ENCODE data around the gene PRKG1. TPM values are rescaled to one million over a fixed set of nuclear protein-coding genes. Genes with fewer than 3 reads are reported as not detected.

The PRKG1 gene
- total and polyA plus RNA-seq, 2 donors (not counting 1 experiment from before 2014, with no cell fraction given) = not detected

DNA sequence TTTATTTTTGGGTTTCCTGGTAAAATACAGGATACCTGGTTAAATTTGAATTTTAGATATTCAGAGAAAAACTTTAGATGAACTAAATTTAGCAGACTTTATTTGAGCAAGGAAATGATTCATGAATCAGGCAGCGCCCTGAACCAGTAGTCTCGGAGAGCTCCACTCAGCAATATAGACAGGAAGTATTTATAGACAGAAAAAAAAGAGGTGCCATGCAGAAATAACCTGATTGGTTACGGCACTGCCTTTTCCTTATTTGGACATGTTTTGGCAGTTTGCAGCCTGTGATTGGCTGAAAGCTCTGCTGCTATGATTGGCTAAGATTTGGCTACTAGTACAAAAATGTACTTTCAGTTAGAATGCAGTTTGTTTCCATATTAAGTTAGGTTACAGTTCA, 1041.5 kb downstream of the PRKG1 start:
- DNase-seq (no peak), ATAC-seq (ENCODE audit: low read depth) (no peak)
- Mint-ChIP-seq H3K27me3 (no peaks in the 10 kb centered on the region), H3K9me3 (ENCODE audit: insufficient read depth) (no peaks in the 10 kb centered on the region), H3K4me1 (no peaks in the 10 kb centered on the region), H3K27ac (no peak overlapping the region), H3K4me3 (no peak overlapping the region)
- Histone ChIP-seq H3K9me3 (ENCODE audit: control extremely low read depth in 1 of 3, control insufficient read depth in 2 of 3, insufficient read depth in 1 of 3, low read length in 2 of 3) (peaks cover 0 to 2% (median 0%) of the 10 kb centered on the region in 3 donors), H3K36me3 (replicated peaks in 1 of 2; ENCODE audit: control extremely low read depth in 1 of 2, control insufficient read depth in 1 of 2, extremely low read depth in 1 of 2, insufficient read depth in 2 of 2, low read length in 1 of 2) (no peaks in the 10 kb centered on the region), H3K4me3 (ENCODE audit: control extremely low read depth in 1 of 5, extremely low read depth in 1 of 5, insufficient read depth in 1 of 5, low read depth in 2 of 5, low read length in 4 of 5) (no peak overlapping the region), H3K79me2 (ENCODE audit: control insufficient read depth, insufficient read depth, low read length) (no peaks in the 10 kb centered on the region), H4K20me1 (ENCODE audit: control insufficient read depth, insufficient read depth, low read length, poor library complexity, severe bottlenecking) (no peaks in the 10 kb centered on the region), H3K4me2 (replicated peaks; ENCODE audit: low read depth, low read length, poor library complexity, severe bottlenecking) (no peak overlapping the region), H2AFZ (ENCODE audit: insufficient read depth, low read depth, low read length, poor library complexity, severe bottlenecking) (no peak overlapping the region), H3K27me3 (replicated peaks in 1 of 4; ENCODE audit: control extremely low read depth in 1 of 4, control insufficient read depth in 3 of 4, insufficient read depth in 4 of 4, low read length in 3 of 4) (no peaks in the 10 kb centered on the region), H3K4me1 (ENCODE audit: control insufficient read depth in 2 of 2, insufficient read depth in 2 of 2, low read length in 2 of 2) (no peaks in the 10 kb centered on the region), H3K27ac (ENCODE audit: low read length in 2 of 2) (no peak overlapping the region), H3K9ac (ENCODE audit: low read length) (no peak overlapping the region)
- POLR2A ChIA-PET = no interaction called here
- intact Hi-C loops (cut with micrococcal nuclease) = no loop called here
- CTCF ChIA-PET = interaction anchor here (0.6 kb wide), 1 partner anchor 1295 kb away, joined by 5 read pairs; no protein-coding TSS in a partner anchor
- WGBS (ENCODE audit: insufficient coverage) = 80% methylated on average over 1 of the region's 3 CpGs
- TF ChIP-seq CTCF (IDR thresholded peaks at IDR 0.05) (no peak), EZH2 (IDR thresholded peaks at IDR 0.05; ENCODE audit: borderline replicate concordance, insufficient read depth, low read depth, low read length, poor library complexity, severe bottlenecking) (no peak)

DNA sequence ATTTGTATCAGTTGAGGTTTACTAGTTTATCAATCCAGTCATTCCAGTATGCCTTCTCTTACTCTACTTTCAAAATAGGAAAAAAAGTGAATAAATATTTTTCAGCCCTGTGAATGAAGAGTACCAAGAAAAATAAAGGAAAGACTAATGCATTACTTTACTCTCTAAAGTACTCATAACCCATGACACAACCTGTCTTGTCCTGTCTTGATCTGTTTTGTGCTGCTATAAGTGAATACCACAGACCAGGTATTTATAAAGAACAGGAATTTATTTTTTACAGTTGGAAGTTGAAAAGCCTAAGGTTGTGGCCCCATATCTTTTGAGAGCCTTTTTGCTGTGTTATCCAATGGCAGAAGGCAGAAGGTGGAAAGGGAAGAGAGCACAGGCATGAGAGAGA, 1045.2 kb downstream of the PRKG1 start:
- ATAC-seq (ENCODE audit: low read depth) (no peak), DNase-seq (no peak)
- Histone ChIP-seq H3K4me3 (ENCODE audit: control extremely low read depth in 1 of 5, extremely low read depth in 1 of 5, insufficient read depth in 1 of 5, low read depth in 2 of 5, low read length in 4 of 5) (no peak overlapping the region), H4K20me1 (ENCODE audit: control insufficient read depth, insufficient read depth, low read length, poor library complexity, severe bottlenecking) (no peaks in the 10 kb centered on the region), H3K27ac (ENCODE audit: low read length in 2 of 2) (no peak overlapping the region), H3K4me1 (ENCODE audit: control insufficient read depth in 2 of 2, insufficient read depth in 2 of 2, low read length in 2 of 2) (no peaks in the 10 kb centered on the region), H3K79me2 (ENCODE audit: control insufficient read depth, insufficient read depth, low read length) (no peaks in the 10 kb centered on the region), H3K9ac (ENCODE audit: low read length) (no peak overlapping the region), H3K36me3 (replicated peaks in 1 of 2; ENCODE audit: control extremely low read depth in 1 of 2, control insufficient read depth in 1 of 2, extremely low read depth in 1 of 2, insufficient read depth in 2 of 2, low read length in 1 of 2) (no peaks in the 10 kb centered on the region), H3K4me2 (replicated peaks; ENCODE audit: low read depth, low read length, poor library complexity, severe bottlenecking) (no peak overlapping the region), H2AFZ (ENCODE audit: insufficient read depth, low read depth, low read length, poor library complexity, severe bottlenecking) (no peak overlapping the region), H3K9me3 (ENCODE audit: control extremely low read depth in 1 of 3, control insufficient read depth in 2 of 3, insufficient read depth in 1 of 3, low read length in 2 of 3) (peaks cover 0 to 3% (median 0%) of the 10 kb centered on the region in 3 donors), H3K27me3 (replicated peaks in 1 of 4; ENCODE audit: control extremely low read depth in 1 of 4, control insufficient read depth in 3 of 4, insufficient read depth in 4 of 4, low read length in 3 of 4) (no peaks in the 10 kb centered on the region)
- no peak for TF ChIP-seq EZH2 (IDR thresholded peaks at IDR 0.05; ENCODE audit: borderline replicate concordance, insufficient read depth, low read depth, low read length, poor library complexity, severe bottlenecking)
- no peak for TF ChIP-seq CTCF (IDR thresholded peaks at IDR 0.05)
- CTCF ChIA-PET = no interaction called here
- Mint-ChIP-seq H3K9me3 (ENCODE audit: insufficient read depth) (no peaks in the 10 kb centered on the region), H3K4me3 (no peak overlapping the region), H3K27me3 (no peaks in the 10 kb centered on the region), H3K27ac (no peak overlapping the region), H3K4me1 (no peaks in the 10 kb centered on the region)
- intact Hi-C loops (cut with micrococcal nuclease) = no loop called here
- POLR2A ChIA-PET = no interaction called here

All from B cell (primary cell).